ENCODE data around the gene WIPF1. TPM values are rescaled to one million over a fixed set of nuclear protein-coding genes. Genes with fewer than 3 reads are reported as not detected.

Gene WIPF1
- polyA plus RNA-seq, 1 donor (not counting 4 experiments of a cell fraction or from before 2014, with no cell fraction given) = 0.16 TPM

- no peaks in the 10 kb centered on the region for H3K9me3 ChIP-seq (ENCODE audit: control insufficient read depth, low read depth, low read length)
- H3K9ac ChIP-seq (ENCODE audit: control insufficient read depth, extremely low read depth, insufficient read depth, low read length) = no peak overlapping the region
- no peak overlapping the region for H3K27ac ChIP-seq (ENCODE audit: control insufficient read depth, insufficient read depth, low read length)
- H3K4me2 ChIP-seq (ENCODE audit: control insufficient read depth, extremely low read depth, insufficient read depth, low read depth, low read length) = no peak overlapping the region
- no peak for DNase-seq (ENCODE audit: low read depth, low spot score)
- TF ChIP-seq CTCF (optimal IDR thresholded peaks at IDR 0.05 in 1 of 3, IDR thresholded peaks at IDR 0.05 in 1 of 3, conservative IDR thresholded peaks at IDR 0.05 in 1 of 3; ENCODE audit: extremely low read depth in 1 of 3, insufficient read depth in 2 of 3, low read length in 3 of 3) = no peak
- no peak for TF ChIP-seq EZH2 (IDR thresholded peaks at IDR 0.05; ENCODE audit: low read length)
- no peak overlapping the region for H3K4me3 ChIP-seq (ENCODE audit: control insufficient read depth in 2 of 3, extremely low read depth in 1 of 3, insufficient read depth in 2 of 3, low read depth in 1 of 3, low read length in 3 of 3)
- dilution Hi-C loops (cut with MboI; ENCODE audit: extremely low pct_ligation_motif_present, low sequenced_read_pairs) = no loop called here
- FAIRE-seq = no peak
- H3K27me3 ChIP-seq (ENCODE audit: control insufficient read depth, extremely low read depth, insufficient read depth, low read length) = no peaks in the 10 kb centered on the region
- H4K20me1 ChIP-seq (ENCODE audit: control insufficient read depth, extremely low read depth, insufficient read depth, low read length) = no peaks in the 10 kb centered on the region
- H3K79me2 ChIP-seq (ENCODE audit: control insufficient read depth, insufficient read depth, low read length) = no peaks in the 10 kb centered on the region
- H3K9me1 ChIP-seq (ENCODE audit: control insufficient read depth, extremely low read depth, insufficient read depth, low read length) = no peaks in the 10 kb centered on the region
- H2AFZ ChIP-seq (ENCODE audit: control insufficient read depth, low read length) = no peak overlapping the region
- H3K4me1 ChIP-seq (ENCODE audit: control insufficient read depth, extremely low read depth, insufficient read depth, low read length) = no peaks in the 10 kb centered on the region
- no peaks in the 10 kb centered on the region for H3K36me3 ChIP-seq (ENCODE audit: control insufficient read depth in 2 of 2, extremely low read depth in 1 of 2, insufficient read depth in 2 of 2, low read length in 2 of 2)
Measured at GRCh38 chr2:174632841-174633622, 35.4 kb upstream of the WIPF1 start.

GRCh38 chr2:174631009-174631981 is 33.7 kb upstream of the WIPF1 start:
- H4K20me1 ChIP-seq (ENCODE audit: control insufficient read depth, extremely low read depth, insufficient read depth, low read length) = no peaks in the 10 kb centered on the region
- dilution Hi-C loops (cut with MboI; ENCODE audit: extremely low pct_ligation_motif_present, low sequenced_read_pairs) = no loop called here
- DNase-seq (ENCODE audit: low read depth, low spot score) = no peak
- H3K4me2 ChIP-seq (ENCODE audit: control insufficient read depth, extremely low read depth, insufficient read depth, low read depth, low read length) = no peak overlapping the region
- H3K9me3 ChIP-seq (ENCODE audit: control insufficient read depth, low read depth, low read length) = no peaks in the 10 kb centered on the region
- H3K4me1 ChIP-seq (ENCODE audit: control insufficient read depth, extremely low read depth, insufficient read depth, low read length) = no peaks in the 10 kb centered on the region
- TF ChIP-seq EZH2 (IDR thresholded peaks at IDR 0.05; ENCODE audit: low read length) = no peak
- H3K27ac ChIP-seq (ENCODE audit: control insufficient read depth, insufficient read depth, low read length) = no peak overlapping the region
- no peak for FAIRE-seq
- H3K9me1 ChIP-seq (ENCODE audit: control insufficient read depth, extremely low read depth, insufficient read depth, low read length) = no peaks in the 10 kb centered on the region
- no peaks in the 10 kb centered on the region for H3K27me3 ChIP-seq (ENCODE audit: control insufficient read depth, extremely low read depth, insufficient read depth, low read length)
- H3K9ac ChIP-seq (ENCODE audit: control insufficient read depth, extremely low read depth, insufficient read depth, low read length) = no peak overlapping the region
- H3K4me3 ChIP-seq (ENCODE audit: control insufficient read depth in 2 of 3, extremely low read depth in 1 of 3, insufficient read depth in 2 of 3, low read depth in 1 of 3, low read length in 3 of 3) = no peak overlapping the region
- H3K79me2 ChIP-seq (ENCODE audit: control insufficient read depth, insufficient read depth, low read length) = no peaks in the 10 kb centered on the region
- no peak overlapping the region for H2AFZ ChIP-seq (ENCODE audit: control insufficient read depth, low read length)
- no peaks in the 10 kb centered on the region for H3K36me3 ChIP-seq (ENCODE audit: control insufficient read depth in 2 of 2, extremely low read depth in 1 of 2, insufficient read depth in 2 of 2, low read length in 2 of 2)

All from keratinocyte (primary cell).